DND-41 (cell line): ENCODE measurements around the gene MAP3K2.

ENCODE experiments used
- ATAC-seq: fragments of 200-7000 bp; cut with Tn5 transposase; 3 replicates; pipeline ENCODE4 v1.9.1; 2021; ENCODE audit warnings: low read depth; ENCODE audit not compliant: insufficient read depth
- DNase-seq: peaks from one replicate; pipeline ENCODE4 v3.0.0-alpha.2; 2020
- H2AFZ ChIP-seq: 2 replicates; pipeline ENCODE4 v1.6.0; 2012; ENCODE audit warnings: low read depth, low read length
- H3K27ac ChIP-seq: 2 replicates; pipeline ENCODE4 v1.5.1; 2012; ENCODE audit warnings: low read length, inconsistent platforms
- H3K27me3 ChIP-seq: fragments of 200-600 bp; sonication (generic); 2 replicates; pipeline ENCODE4 v1.6.0; 2012; ENCODE audit warnings: low read length, mild to moderate bottlenecking, inconsistent platforms; ENCODE audit not compliant: insufficient read depth, poor library complexity
- H3K36me3 ChIP-seq: 2 replicates; pipeline ENCODE4 v1.5.1; 2012; ENCODE audit warnings: low read length, inconsistent platforms; ENCODE audit not compliant: insufficient read depth
- H3K4me1 ChIP-seq: 2 replicates; pipeline ENCODE4 v1.5.1; 2012; ENCODE audit warnings: mild to moderate bottlenecking, low read length; ENCODE audit not compliant: insufficient read depth
- H3K4me2 ChIP-seq: 2 replicates; pipeline ENCODE4 v1.6.0; 2012; ENCODE audit warnings: mild to moderate bottlenecking, moderate library complexity, low read length, inconsistent platforms; ENCODE audit not compliant: insufficient read depth
- H3K4me3 ChIP-seq, 2 experiments: fragments of 200-600 bp in 1 of 2; shearing (Covaris generic) in 1 of 2; 2 replicates each; pipeline ENCODE4 v1.5.1; 2012 to 2016; ENCODE audit warnings: inconsistent platforms in 2 of 2, low read length in 2 of 2, mild to moderate bottlenecking in 2 of 2, low read depth in 1 of 2, moderate library complexity in 1 of 2
- H3K79me2 ChIP-seq: 2 replicates; pipeline ENCODE4 v1.6.0; 2012; ENCODE audit warnings: low read length, inconsistent platforms; ENCODE audit not compliant: insufficient read depth
- H3K9ac ChIP-seq: 2 replicates; pipeline ENCODE4 v1.6.0; 2012; ENCODE audit warnings: low read depth, mild to moderate bottlenecking, inconsistent platforms, low read length, moderate library complexity
- H3K9me3 ChIP-seq: 2 replicates; pipeline ENCODE4 v1.5.1; 2012; ENCODE audit warnings: low read length, moderate library complexity, mild to moderate bottlenecking, inconsistent platforms; ENCODE audit not compliant: insufficient read depth, severe bottlenecking
- H4K20me1 ChIP-seq: 2 replicates; pipeline ENCODE4 v1.6.0; 2012; ENCODE audit warnings: low read length; ENCODE audit not compliant: insufficient read depth
- CTCF ChIP-seq: IDR thresholded peaks from 2 replicates; pipeline ENCODE4 v1.5.1; 2012; ENCODE audit warnings: borderline replicate concordance, low read length, moderate library complexity, mild to moderate bottlenecking; ENCODE audit not compliant: poor library complexity, severe bottlenecking; ENCODE audit errors: extremely low read depth
- EZH2 ChIP-seq: IDR thresholded peaks from 3 replicates; pipeline ENCODE4 v1.6.1; 2012; ENCODE audit warnings: borderline replicate concordance, low read depth, mild to moderate bottlenecking, moderate library complexity, low read length, inconsistent platforms; ENCODE audit not compliant: severe bottlenecking

The MAP3K2 gene

GRCh38 chr2:127407661-127408003, 19.9 kb upstream of the MAP3K2 start:
- ATAC-seq = peak; percentile 80
- H3K4me3 ChIP-seq = peak overlapping the region in 1 of 2 experiments; percentile 44; a peak in 2 of 4 replicates
- no peaks in the 10 kb centered on the region for H3K36me3 ChIP-seq
- H3K4me1 ChIP-seq = peaks cover 18% of the 10 kb centered on the region
- no peak for TF ChIP-seq CTCF
- no peak for TF ChIP-seq EZH2
- H3K9me3 ChIP-seq = no peaks in the 10 kb centered on the region
- peak overlapping the region; percentile 77 for H2AFZ ChIP-seq
- H3K27me3 ChIP-seq = no peaks in the 10 kb centered on the region
- no peaks in the 10 kb centered on the region for H4K20me1 ChIP-seq
- peak overlapping the region; percentile 70 for H3K27ac ChIP-seq
- DNase-seq = no peak
- peak overlapping the region; percentile 69 for H3K4me2 ChIP-seq
- H3K9ac ChIP-seq = peak overlapping the region; percentile 43
- no peaks in the 10 kb centered on the region for H3K79me2 ChIP-seq

- peak overlapping the region; percentile 69 for H3K4me2 ChIP-seq
Observed at GRCh38 chr2:127407091-127407490, 19.3 kb upstream of the MAP3K2 start.

GRCh38 chr2:127406454-127406853, 18.7 kb upstream of the MAP3K2 start:
- Histone ChIP-seq H3K79me2 (no peaks in the 10 kb centered on the region), H4K20me1 (no peaks in the 10 kb centered on the region), H3K27ac (no peak overlapping the region), H3K9ac (no peak overlapping the region), H3K27me3 (no peaks in the 10 kb centered on the region), H3K36me3 (no peaks in the 10 kb centered on the region), H3K4me2 (no peak overlapping the region), H3K4me3 (no peak overlapping the region), H3K4me1 (peaks cover 18% of the 10 kb centered on the region), H2AFZ (no peak overlapping the region), H3K9me3 (no peaks in the 10 kb centered on the region)
- TF ChIP-seq EZH2 (no peak), CTCF (no peak)
- no peak for ATAC-seq
- no peak for DNase-seq

More at GRCh38 chr2:127407091-127407490, 19.3 kb upstream of the MAP3K2 start:
- no peaks in the 10 kb centered on the region for H3K27me3 ChIP-seq
- H3K27ac ChIP-seq = peak overlapping the region; percentile 70
- H3K36me3 ChIP-seq = no peaks in the 10 kb centered on the region
- DNase-seq (no peak), ATAC-seq (no peak)
- H3K9ac ChIP-seq = peak overlapping the region; percentile 43
- peak overlapping the region; percentile 77 for H2AFZ ChIP-seq
- H3K4me1 ChIP-seq = peaks cover 18% of the 10 kb centered on the region
- H4K20me1 ChIP-seq = no peaks in the 10 kb centered on the region
- no peaks in the 10 kb centered on the region for H3K9me3 ChIP-seq
- H3K79me2 ChIP-seq = no peaks in the 10 kb centered on the region
- peak overlapping the region in 1 of 2 experiments; percentile 44; a peak in 1 of 4 replicates for H3K4me3 ChIP-seq
- TF ChIP-seq CTCF (no peak), EZH2 (no peak)

- no peak overlapping the region for H3K9ac ChIP-seq
- no peaks in the 10 kb centered on the region for H4K20me1 ChIP-seq
- no peaks in the 10 kb centered on the region for H3K79me2 ChIP-seq
- no peaks in the 10 kb centered on the region for H3K27me3 ChIP-seq
- H3K9me3 ChIP-seq = no peaks in the 10 kb centered on the region
- H3K4me2 ChIP-seq = no peak overlapping the region
- peaks cover 18% of the 10 kb centered on the region for H3K4me1 ChIP-seq
- H2AFZ ChIP-seq = no peak overlapping the region
- H3K36me3 ChIP-seq = no peaks in the 10 kb centered on the region
- ATAC-seq = no peak
- DNase-seq = no peak
- H3K4me3 ChIP-seq = no peak overlapping the region
- no peak overlapping the region for H3K27ac ChIP-seq
- TF ChIP-seq CTCF (no peak), EZH2 (no peak)
Observed at GRCh38 chr2:127405255-127405610, 17.5 kb upstream of the MAP3K2 start.
